Measurements from ENCODE around the gene KRT7. TPM values are rescaled to one million over a fixed set of nuclear protein-coding genes. Genes with fewer than 3 reads are reported as not detected.

The KRT7 gene
- total and polyA plus RNA-seq, 5 donors from 2014 or later, result 0.56 to 1.4 TPM; not detected in 3

GRCh38 chr12:52246720-52247621 is 13.9 kb downstream of the KRT7 start:
- Histone ChIP-seq H3K4me1 (ENCODE audit: control insufficient read depth, insufficient read depth, low read length, poor library complexity, severe bottlenecking) (peaks cover 7% of the 10 kb centered on the region), H3K4me3 (ENCODE audit: low read depth, low read length) (no peak overlapping the region), H3K27me3 (ENCODE audit: control insufficient read depth, insufficient read depth, low read length) (no peaks in the 10 kb centered on the region), H3K27ac (ENCODE audit: insufficient read depth, low read length, poor library complexity, severe bottlenecking) (no peak overlapping the region), H3K9me3 (ENCODE audit: control insufficient read depth in 2 of 2, low read length in 2 of 2) (no peaks in the 10 kb centered on the region), H3K36me3 (ENCODE audit: control insufficient read depth, insufficient read depth, low read length) (no peaks in the 10 kb centered on the region)
- DNase-seq (peak in 1 of 3 donors; percentile 16), ATAC-seq (ENCODE audit: low read depth in 2 of 2) (no peak)
- H3K4me3 Mint-ChIP-seq, result no peak overlapping the region
- H3K9me3 Mint-ChIP-seq, result no peaks in the 10 kb centered on the region
- H3K27me3 Mint-ChIP-seq, result peaks cover 9% of the 10 kb centered on the region
- H3K36me3 Mint-ChIP-seq, result peaks cover 4% of the 10 kb centered on the region
- no peak overlapping the region for H3K27ac Mint-ChIP-seq
- H3K4me1 Mint-ChIP-seq, result peaks cover 0 to 32% (median 9%) of the 10 kb centered on the region in 4 donors

GRCh38 chr12:52247622-52248540 is 14.8 kb downstream of the KRT7 start:
- Mint-ChIP-seq H3K27me3 (peaks cover 9% of the 10 kb centered on the region), H3K9me3 (no peaks in the 10 kb centered on the region), H3K4me3 (no peak overlapping the region), H3K4me1 (peaks cover 0 to 33% (median 9%) of the 10 kb centered on the region in 4 donors), H3K27ac (no peak overlapping the region), H3K36me3 (peaks cover 4% of the 10 kb centered on the region)
- ATAC-seq (ENCODE audit: low read depth in 2 of 2) (no peak), DNase-seq (no peak)
- no peak overlapping the region for H3K4me3 ChIP-seq (ENCODE audit: low read depth, low read length)
- H3K9me3 ChIP-seq (ENCODE audit: control insufficient read depth in 2 of 2, low read length in 2 of 2), result no peaks in the 10 kb centered on the region
- peaks cover 7% of the 10 kb centered on the region for H3K4me1 ChIP-seq (ENCODE audit: control insufficient read depth, insufficient read depth, low read length, poor library complexity, severe bottlenecking)
- no peak overlapping the region for H3K27ac ChIP-seq (ENCODE audit: insufficient read depth, low read length, poor library complexity, severe bottlenecking)
- no peaks in the 10 kb centered on the region for H3K27me3 ChIP-seq (ENCODE audit: control insufficient read depth, insufficient read depth, low read length)
- H3K36me3 ChIP-seq (ENCODE audit: control insufficient read depth, insufficient read depth, low read length), result no peaks in the 10 kb centered on the region

GRCh38 chr12:52248541-52249461 is 15.8 kb downstream of the KRT7 start:
- Mint-ChIP-seq H3K4me1 (peaks cover 0 to 31% (median 8%) of the 10 kb centered on the region in 4 donors), H3K27me3 (peaks cover 9% of the 10 kb centered on the region), H3K36me3 (peaks cover 4% of the 10 kb centered on the region), H3K9me3 (no peaks in the 10 kb centered on the region), H3K4me3 (no peak overlapping the region), H3K27ac (no peak overlapping the region)
- Histone ChIP-seq H3K4me3 (ENCODE audit: low read depth, low read length) (no peak overlapping the region), H3K36me3 (ENCODE audit: control insufficient read depth, insufficient read depth, low read length) (no peaks in the 10 kb centered on the region), H3K27me3 (ENCODE audit: control insufficient read depth, insufficient read depth, low read length) (no peaks in the 10 kb centered on the region), H3K9me3 (ENCODE audit: control insufficient read depth in 2 of 2, low read length in 2 of 2) (no peaks in the 10 kb centered on the region), H3K27ac (ENCODE audit: insufficient read depth, low read length, poor library complexity, severe bottlenecking) (no peak overlapping the region), H3K4me1 (ENCODE audit: control insufficient read depth, insufficient read depth, low read length, poor library complexity, severe bottlenecking) (peaks cover 4% of the 10 kb centered on the region)
- ATAC-seq (ENCODE audit: low read depth in 2 of 2) (no peak), DNase-seq (no peak)

GRCh38 chr12:52249511-52250047 is 16.5 kb downstream of the KRT7 start:
- H3K27ac Mint-ChIP-seq, result peak overlapping the region in 1 of 3 donors; percentile 6

GRCh38 chr12:52250048-52250990 is 17.3 kb downstream of the KRT7 start:
- H3K27ac Mint-ChIP-seq, result peak overlapping the region in 1 of 3 donors; percentile 6
- peaks cover 4% of the 10 kb centered on the region for H3K36me3 Mint-ChIP-seq
- DNase-seq (no peak), ATAC-seq (ENCODE audit: low read depth in 2 of 2) (no peak)
- Histone ChIP-seq H3K4me3 (ENCODE audit: low read depth, low read length) (no peak overlapping the region), H3K27ac (ENCODE audit: insufficient read depth, low read length, poor library complexity, severe bottlenecking) (no peak overlapping the region), H3K4me1 (ENCODE audit: control insufficient read depth, insufficient read depth, low read length, poor library complexity, severe bottlenecking) (no peaks in the 10 kb centered on the region), H3K27me3 (ENCODE audit: control insufficient read depth, insufficient read depth, low read length) (no peaks in the 10 kb centered on the region), H3K36me3 (ENCODE audit: control insufficient read depth, insufficient read depth, low read length) (no peaks in the 10 kb centered on the region), H3K9me3 (ENCODE audit: control insufficient read depth in 2 of 2, low read length in 2 of 2) (no peaks in the 10 kb centered on the region)
- H3K4me1 Mint-ChIP-seq, result peaks cover 0 to 23% (median 7%) of the 10 kb centered on the region in 4 donors
- H3K4me3 Mint-ChIP-seq, result no peak overlapping the region
- H3K9me3 Mint-ChIP-seq, result no peaks in the 10 kb centered on the region
- peaks cover 15% of the 10 kb centered on the region for H3K27me3 Mint-ChIP-seq

More at GRCh38 chr12:52249511-52250047, 16.5 kb downstream of the KRT7 start:
- Mint-ChIP-seq H3K4me3 (no peak overlapping the region), H3K27me3 (peaks cover 10% of the 10 kb centered on the region), H3K36me3 (peaks cover 4% of the 10 kb centered on the region), H3K9me3 (no peaks in the 10 kb centered on the region), H3K4me1 (peaks cover 0 to 24% (median 7%) of the 10 kb centered on the region in 4 donors)
- Histone ChIP-seq H3K36me3 (ENCODE audit: control insufficient read depth, insufficient read depth, low read length) (no peaks in the 10 kb centered on the region), H3K4me3 (ENCODE audit: low read depth, low read length) (no peak overlapping the region), H3K27me3 (ENCODE audit: control insufficient read depth, insufficient read depth, low read length) (no peaks in the 10 kb centered on the region), H3K4me1 (ENCODE audit: control insufficient read depth, insufficient read depth, low read length, poor library complexity, severe bottlenecking) (no peaks in the 10 kb centered on the region), H3K27ac (ENCODE audit: insufficient read depth, low read length, poor library complexity, severe bottlenecking) (no peak overlapping the region), H3K9me3 (ENCODE audit: control insufficient read depth in 2 of 2, low read length in 2 of 2) (no peaks in the 10 kb centered on the region)
- no peak for ATAC-seq (ENCODE audit: low read depth in 2 of 2)
- DNase-seq, result no peak

- DNase-seq (peak in 1 of 3 donors; percentile 86), ATAC-seq (ENCODE audit: low read depth in 2 of 2) (no peak)
- no peaks in the 10 kb centered on the region for H3K27me3 ChIP-seq (ENCODE audit: control insufficient read depth, insufficient read depth, low read length)
- H3K36me3 ChIP-seq (ENCODE audit: control insufficient read depth, insufficient read depth, low read length), result no peaks in the 10 kb centered on the region
- H3K36me3 Mint-ChIP-seq, result peaks cover 4% of the 10 kb centered on the region
- H3K4me3 ChIP-seq (ENCODE audit: low read depth, low read length), result no peak overlapping the region
- H3K27ac ChIP-seq (ENCODE audit: insufficient read depth, low read length, poor library complexity, severe bottlenecking), result no peak overlapping the region
- H3K9me3 Mint-ChIP-seq, result peaks cover 0 to 2% (median 0%) of the 10 kb centered on the region in 7 donors
- H3K4me1 Mint-ChIP-seq, result peaks cover 0 to 18% (median 4%) of the 10 kb centered on the region in 4 donors
- H3K9me3 ChIP-seq (ENCODE audit: control insufficient read depth in 2 of 2, low read length in 2 of 2), result no peaks in the 10 kb centered on the region
- no peaks in the 10 kb centered on the region for H3K4me1 ChIP-seq (ENCODE audit: control insufficient read depth, insufficient read depth, low read length, poor library complexity, severe bottlenecking)
- H3K4me3 Mint-ChIP-seq, result no peak overlapping the region
- H3K27ac Mint-ChIP-seq, result no peak overlapping the region
- H3K27me3 Mint-ChIP-seq, result peaks cover 23% of the 10 kb centered on the region
Measured at GRCh38 chr12:52251367-52252051, 18.5 kb downstream of the KRT7 start.
